Brain pericyte (primary cell): Measurements from ENCODE around the gene PARD6B.
"Not testable (repeated sequence)": the region's sequence is repeated elsewhere in the genome, so short reads cannot be mapped to it uniquely, and the experiment has no call there.

Experiments used
- DNase-seq: peaks from one replicate; pipeline ENCODE4 v3.0.0-alpha.2; 2012; ENCODE audit warnings: low read depth, low spot score

The PARD6B gene

GRCh38 chr20:50731055-50731929 lies at the start of gene PARD6B:
PARD6B (plus strand) TSS chr20:50731580; CDS start chr20:50731787, 207 bp downstream.
- peak; percentile 61 for DNase-seq

- no peak for DNase-seq
Measured at GRCh38 chr20:50682065-50682464, 49.3 kb upstream of the PARD6B start.

- DNase-seq = no peak
Measured at GRCh38 chr20:50682947-50683530, 48.3 kb upstream of the PARD6B start.

GRCh38 chr20:50683570-50683969 lies 47.8 kb upstream of the PARD6B start:
- no peak for DNase-seq

GRCh38 chr20:50686821-50687220 lies 44.6 kb upstream of the PARD6B start:
- no peak for DNase-seq

- no peak for DNase-seq
Measured at GRCh38 chr20:50688256-50688975, 43.0 kb upstream of the PARD6B start.

GRCh38 chr20:50689864-50690649 lies 41.3 kb upstream of the PARD6B start:
- no peak for DNase-seq

GRCh38 chr20:50690650-50691572 lies 40.5 kb upstream of the PARD6B start, which contains the start of gene RIPOR3:
RIPOR3 (minus strand) TSS chr20:50691542; CDS start chr20:50691128, 414 bp downstream.
- no peak for DNase-seq

GRCh38 chr20:50691573-50692551 lies 39.5 kb upstream of the PARD6B start:
- DNase-seq = no peak

GRCh38 chr20:50692552-50692933 lies 38.8 kb upstream of the PARD6B start:
- DNase-seq = no peak

- no peak for DNase-seq
Measured at GRCh38 chr20:50693001-50693400, 38.4 kb upstream of the PARD6B start.

GRCh38 chr20:50694379-50695134 lies 36.8 kb upstream of the PARD6B start:
- no peak for DNase-seq

GRCh38 chr20:50695135-50695872 lies 36.1 kb upstream of the PARD6B start:
- DNase-seq = no peak

- DNase-seq = not testable (repeated sequence)
Measured at GRCh38 chr20:50698255-50698654, 33.1 kb upstream of the PARD6B start.

GRCh38 chr20:50699688-50700087 lies 31.7 kb upstream of the PARD6B start:
- DNase-seq = no peak

- no peak for DNase-seq
Measured at GRCh38 chr20:50701041-50701963, 30.1 kb upstream of the PARD6B start.
